Upper lobe of right lung (tissue), 1 donor: Measurements from ENCODE around the gene IL1R1. TPM values are rescaled to one million over a fixed set of nuclear protein-coding genes. Genes with fewer than 3 reads are reported as not detected.
"Not testable (repeated sequence)": the region's sequence is repeated elsewhere in the genome, so short reads cannot be mapped to it uniquely, and the experiment has no call there.

Source experiments
- ATAC-seq: fragments of 200-7000 bp; cut with Tn5 transposase; one replicate; pipeline ENCODE4 v1.9.1; 2020; ENCODE audit warnings: mild to moderate bottlenecking, moderate library complexity
- DNase-seq: peaks from one replicate; pipeline ENCODE4 v3.0.0-alpha.2; 2020
- H3K27ac ChIP-seq: fragments of 200-600 bp; one replicate; pipeline ENCODE4 v1.8.0; 2022
- H3K27me3 ChIP-seq: fragments of 200-600 bp; one replicate; pipeline ENCODE4 v1.8.0; 2022; ENCODE audit warnings: mild to moderate bottlenecking
- H3K36me3 ChIP-seq: fragments of 200-600 bp; one replicate; pipeline ENCODE4 v1.8.0; 2022
- H3K4me1 ChIP-seq: fragments of 200-600 bp; one replicate; pipeline ENCODE4 v1.8.0; 2022
- H3K4me3 ChIP-seq: fragments of 200-600 bp; one replicate; pipeline ENCODE4 v1.8.0; 2022; ENCODE audit warnings: mild to moderate bottlenecking
- H3K9me3 ChIP-seq: fragments of 200-600 bp; one replicate; pipeline ENCODE4 v1.8.0; 2022
- intact Hi-C: fragments of 100-400 bp; cut with DNase I; formaldehyde crosslinking; loops from one replicate; pipeline ENCODE4 v1.11.0; 2022
- total RNA-seq: library from RNA; stranded (reverse); fragmentation: NEBNext Ultra II Directional; extraction: Animal tissue kit (Norgen Biotek cat#: 25700); gene quantifications from one replicate; pipeline ENCODE4 v1.2.1, GENCODE V29; 2021
- TF ChIP-seq, protein P1 (sequence below): fragments of 200-600 bp; IDR thresholded peaks from one replicate; pipeline ENCODE4 v1.8.0; 2022; ENCODE audit warnings: antibody characterized with exemption
- donor health status: DM: no; HTN: yes; CAD: no; lungs with severe emphysema.

The IL1R1 gene
- total RNA-seq, 1 donor from 2014 or later = 196 TPM

DNA sequence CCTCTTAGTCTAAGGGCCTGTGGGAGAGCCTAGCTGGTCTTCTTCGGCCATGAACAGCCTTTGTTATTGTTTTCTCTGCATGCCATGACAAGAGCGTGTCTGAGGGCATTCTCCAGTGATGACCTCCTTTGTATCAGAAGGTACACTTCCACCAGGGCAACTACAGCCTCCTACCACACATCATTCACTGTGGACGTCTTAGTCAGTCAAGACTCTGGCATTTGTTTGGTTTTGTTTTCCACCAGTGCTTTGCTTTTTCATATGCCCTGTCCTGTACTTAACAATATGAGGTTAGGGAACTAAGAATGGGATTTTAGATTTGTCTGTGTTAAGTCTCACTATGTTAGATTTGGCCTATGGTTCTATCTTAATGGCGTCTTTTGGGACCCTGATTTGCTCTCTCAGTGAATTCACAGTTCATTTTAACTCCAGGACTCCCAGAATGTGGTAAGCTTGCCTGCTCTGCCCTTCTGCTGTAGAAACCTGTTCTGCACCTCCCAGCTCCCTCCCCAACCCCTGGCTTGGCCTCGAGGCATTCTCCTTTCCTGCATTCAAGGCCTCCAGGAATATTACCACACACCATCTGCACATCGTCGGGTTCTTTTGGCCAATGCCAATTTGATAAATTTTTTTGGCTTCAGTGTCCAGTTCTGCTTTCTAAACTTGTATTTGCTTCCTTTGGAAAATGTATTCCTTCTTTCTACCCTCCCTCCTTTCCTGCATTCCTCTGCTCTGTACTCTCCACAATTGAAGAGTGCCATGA lies 42.8 kb upstream of the IL1R1 start:
- no peak overlapping the region for H3K27ac ChIP-seq
- peaks cover 16% of the 10 kb centered on the region for H3K4me1 ChIP-seq
- intact Hi-C loops = no loop called here
- TF ChIP-seq, protein P1, sequence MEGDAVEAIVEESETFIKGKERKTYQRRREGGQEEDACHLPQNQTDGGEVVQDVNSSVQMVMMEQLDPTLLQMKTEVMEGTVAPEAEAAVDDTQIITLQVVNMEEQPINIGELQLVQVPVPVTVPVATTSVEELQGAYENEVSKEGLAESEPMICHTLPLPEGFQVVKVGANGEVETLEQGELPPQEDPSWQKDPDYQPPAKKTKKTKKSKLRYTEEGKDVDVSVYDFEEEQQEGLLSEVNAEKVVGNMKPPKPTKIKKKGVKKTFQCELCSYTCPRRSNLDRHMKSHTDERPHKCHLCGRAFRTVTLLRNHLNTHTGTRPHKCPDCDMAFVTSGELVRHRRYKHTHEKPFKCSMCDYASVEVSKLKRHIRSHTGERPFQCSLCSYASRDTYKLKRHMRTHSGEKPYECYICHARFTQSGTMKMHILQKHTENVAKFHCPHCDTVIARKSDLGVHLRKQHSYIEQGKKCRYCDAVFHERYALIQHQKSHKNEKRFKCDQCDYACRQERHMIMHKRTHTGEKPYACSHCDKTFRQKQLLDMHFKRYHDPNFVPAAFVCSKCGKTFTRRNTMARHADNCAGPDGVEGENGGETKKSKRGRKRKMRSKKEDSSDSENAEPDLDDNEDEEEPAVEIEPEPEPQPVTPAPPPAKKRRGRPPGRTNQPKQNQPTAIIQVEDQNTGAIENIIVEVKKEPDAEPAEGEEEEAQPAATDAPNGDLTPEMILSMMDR = no peak
- ATAC-seq (no peak), DNase-seq (no peak)
- H3K9me3 ChIP-seq = no peaks in the 10 kb centered on the region
- H3K4me3 ChIP-seq = no peak overlapping the region
- H3K27me3 ChIP-seq = no peaks in the 10 kb centered on the region
- H3K36me3 ChIP-seq = no peaks in the 10 kb centered on the region

DNA sequence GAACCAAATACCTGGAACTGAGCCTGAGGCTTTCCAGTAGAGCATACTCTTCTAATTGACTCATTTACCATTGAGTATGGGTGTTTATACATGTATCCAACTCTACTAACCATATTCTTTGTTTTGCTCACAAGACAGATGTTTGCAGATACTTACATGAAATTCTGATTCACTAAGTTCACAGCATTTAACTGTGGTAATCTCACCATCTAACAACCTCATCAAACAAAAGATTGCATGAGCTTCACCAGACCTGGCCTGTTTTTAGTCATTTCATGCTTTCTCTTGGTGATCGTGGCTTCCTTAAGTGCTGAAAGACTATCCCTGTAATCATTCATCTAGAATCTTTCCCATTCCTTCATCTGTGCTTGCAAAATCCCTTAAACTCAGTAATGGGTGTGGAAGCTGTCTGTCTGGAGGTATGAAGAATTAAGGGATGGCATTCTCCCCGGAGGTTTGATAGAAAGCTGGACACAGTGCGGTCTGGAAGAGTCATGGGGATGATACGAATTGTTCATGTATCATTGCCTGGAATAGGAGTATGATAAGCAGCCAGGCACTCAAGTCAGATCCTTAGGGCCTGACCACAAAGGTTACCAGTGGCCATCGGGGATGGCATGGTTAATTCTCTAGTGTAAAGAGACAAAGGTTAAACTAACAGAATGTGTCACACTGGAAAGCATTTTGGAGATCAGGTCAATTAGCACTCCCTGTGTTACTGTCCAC lies 42.0 kb upstream of the IL1R1 start:
- no peak overlapping the region for H3K27ac ChIP-seq
- H3K4me1 ChIP-seq = peaks cover 15% of the 10 kb centered on the region
- intact Hi-C loops = no loop called here
- no peaks in the 10 kb centered on the region for H3K27me3 ChIP-seq
- no peak overlapping the region for H3K4me3 ChIP-seq
- no peaks in the 10 kb centered on the region for H3K36me3 ChIP-seq
- ATAC-seq = no peak
- DNase-seq = no peak
- TF ChIP-seq, protein P1 = no peak
- H3K9me3 ChIP-seq = no peaks in the 10 kb centered on the region

DNA sequence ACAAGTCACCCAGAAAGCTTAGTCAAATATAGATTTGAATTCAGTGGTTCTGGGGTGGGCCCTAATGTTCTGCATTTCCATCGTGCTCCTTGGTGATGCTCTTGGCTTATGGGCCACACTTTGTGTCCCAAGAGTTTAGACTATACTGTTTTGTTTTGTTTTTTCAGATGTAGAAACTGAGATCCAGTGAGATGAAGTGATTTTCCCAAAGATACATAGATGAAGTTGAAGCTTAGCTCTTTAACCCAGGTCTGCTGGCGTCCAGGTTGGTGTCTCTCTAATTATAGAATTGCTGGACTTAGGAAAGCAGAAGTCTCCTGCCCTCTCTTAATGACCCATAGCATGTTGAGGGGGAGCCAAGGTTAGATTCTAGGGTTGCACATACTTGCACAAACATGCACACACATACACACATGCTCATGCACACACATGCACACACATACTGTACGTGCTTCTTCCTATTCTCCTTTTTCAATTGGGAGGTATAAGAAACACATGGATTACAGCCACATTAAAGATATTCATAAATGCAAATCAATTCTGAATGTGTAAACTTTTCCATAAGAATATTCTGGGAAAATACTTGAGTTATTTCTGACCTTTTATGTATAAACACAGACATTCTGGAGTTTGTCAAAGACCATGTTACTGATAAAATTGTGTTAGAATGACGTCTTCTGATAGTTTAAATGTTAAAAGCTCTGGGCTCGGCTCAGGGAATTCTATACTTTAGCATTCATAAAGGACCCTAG lies 41.3 kb upstream of the IL1R1 start:
- Histone ChIP-seq H3K27me3 (no peaks in the 10 kb centered on the region), H3K9me3 (no peaks in the 10 kb centered on the region), H3K36me3 (no peaks in the 10 kb centered on the region), H3K4me3 (no peak overlapping the region), H3K4me1 (peaks cover 13% of the 10 kb centered on the region), H3K27ac (no peak overlapping the region)
- DNase-seq (no peak), ATAC-seq (no peak)
- intact Hi-C loops = no loop called here
- TF ChIP-seq, protein P1 = no peak

DNA sequence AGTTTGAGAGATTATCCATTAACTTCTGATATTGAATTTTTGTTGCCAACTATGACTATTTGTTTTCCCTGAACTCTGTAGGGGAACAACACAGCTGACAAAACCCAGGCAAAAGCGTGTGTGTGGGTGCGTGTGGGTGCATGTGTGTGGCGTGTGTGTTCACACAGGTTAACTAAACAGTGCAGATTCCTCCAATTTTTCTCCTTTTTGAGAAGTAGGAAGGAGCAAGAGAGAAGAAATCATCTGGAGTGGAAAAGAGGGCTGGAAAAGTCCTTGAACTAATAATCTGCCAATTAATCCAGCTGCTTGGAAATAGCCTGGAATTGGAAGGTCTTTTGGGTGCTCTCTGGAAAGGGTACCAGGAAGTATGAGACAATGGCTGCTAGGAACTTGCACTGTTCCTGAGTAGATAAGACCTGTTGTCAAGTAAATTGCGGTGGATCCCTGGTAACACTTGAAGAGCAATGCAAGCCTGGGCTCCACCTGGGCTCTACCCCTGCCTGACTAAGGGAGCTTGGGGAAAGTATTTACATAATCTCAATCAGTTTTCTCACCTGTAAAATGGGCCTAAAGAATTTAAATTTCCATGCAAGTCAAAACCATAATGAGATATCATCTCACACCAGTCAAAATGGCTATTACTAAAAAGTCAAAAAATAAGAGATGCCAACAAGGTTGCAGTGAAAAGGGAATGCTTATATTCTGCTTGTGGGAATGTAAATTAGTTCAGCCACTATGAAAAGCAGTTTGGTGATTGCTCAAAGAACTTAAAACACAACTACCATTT lies 40.5 kb upstream of the IL1R1 start:
- no peak for ATAC-seq
- intact Hi-C loops = no loop called here
- H3K27me3 ChIP-seq = no peaks in the 10 kb centered on the region
- TF ChIP-seq, protein P1 = no peak
- no peaks in the 10 kb centered on the region for H3K9me3 ChIP-seq
- peaks cover 13% of the 10 kb centered on the region for H3K4me1 ChIP-seq
- H3K4me3 ChIP-seq = no peak overlapping the region
- DNase-seq = no peak
- H3K27ac ChIP-seq = no peak overlapping the region
- H3K36me3 ChIP-seq = no peaks in the 10 kb centered on the region

DNA sequence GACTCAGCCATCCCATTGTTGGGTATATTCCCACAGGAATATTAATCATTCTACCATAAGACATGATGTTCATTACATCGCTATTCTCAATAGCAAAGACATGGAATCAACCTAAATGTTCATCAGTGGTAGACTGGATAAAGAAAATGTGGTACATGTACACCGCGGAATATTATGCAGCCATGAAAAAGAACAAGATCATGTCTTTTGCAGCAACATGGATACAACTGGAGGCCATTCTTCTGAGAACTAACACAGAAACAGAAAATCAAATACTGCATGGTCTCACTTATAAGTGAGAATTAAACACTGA lies 40.0 kb upstream of the IL1R1 start:
- intact Hi-C loops, H3K27me3 ChIP-seq: not testable (repeated sequence)

More for the DNA sequence above, 40.0 kb upstream of the IL1R1 start:
- H3K9me3 ChIP-seq, ATAC-seq, H3K36me3 ChIP-seq, H3K27ac ChIP-seq, DNase-seq, H3K4me3 ChIP-seq: not testable (repeated sequence)
- peaks cover 13% of the 10 kb centered on the region for H3K4me1 ChIP-seq
